CD4-positive, alpha-beta T cell treated with Interleukin-15 for 1 hour (primary cell): Measurements from ENCODE around the gene GRIK4.
A peak's percentile ranks its signal among the peaks of the same experiment; 100 is the strongest.
"Not testable (repeated sequence)": the region's sequence is repeated elsewhere in the genome, so short reads cannot be mapped to it uniquely, and the experiment has no call there.

ENCODE experiments used
- DNase-seq: peaks from one replicate; pipeline ENCODE4 v3.0.0-alpha.2; 2020

GRIK4 gene

GRCh38 chr11:120511116-120511819, at the start of gene GRIK4:
GRIK4 (plus strand) TSS chr11:120511748; CDS start chr11:120660319, 148,571 bp downstream.
- DNase-seq: peak; percentile 57

- no peak for DNase-seq
Measured at GRCh38 chr11:120462825-120463224, 48.7 kb upstream of the GRIK4 start.

- DNase-seq: no peak
Measured at GRCh38 chr11:120465921-120466534, 45.5 kb upstream of the GRIK4 start.

- DNase-seq: no peak
Measured at GRCh38 chr11:120467627-120468026, 43.9 kb upstream of the GRIK4 start.

GRCh38 chr11:120471131-120471530, 40.4 kb upstream of the GRIK4 start:
- DNase-seq: no peak

- DNase-seq: no peak
Measured at GRCh38 chr11:120471994-120472393, 39.6 kb upstream of the GRIK4 start.

GRCh38 chr11:120473503-120473902, 38.0 kb upstream of the GRIK4 start:
- DNase-seq: no peak

- no peak for DNase-seq
Measured at GRCh38 chr11:120482149-120482548, 29.4 kb upstream of the GRIK4 start.

- no peak for DNase-seq
Measured at GRCh38 chr11:120484722-120485121, 26.8 kb upstream of the GRIK4 start.

- DNase-seq: no peak
Measured at GRCh38 chr11:120486138-120486537, 25.4 kb upstream of the GRIK4 start.

- DNase-seq: no peak
Measured at GRCh38 chr11:120489799-120490198, 21.7 kb upstream of the GRIK4 start.

- no peak for DNase-seq
Measured at GRCh38 chr11:120492486-120492885, 19.1 kb upstream of the GRIK4 start.

GRCh38 chr11:120494595-120494994, 17.0 kb upstream of the GRIK4 start:
- DNase-seq: no peak

GRCh38 chr11:120499088-120499487, 12.5 kb upstream of the GRIK4 start:
- DNase-seq: no peak

GRCh38 chr11:120499859-120500258, 11.7 kb upstream of the GRIK4 start:
- no peak for DNase-seq

- DNase-seq: no peak
Measured at GRCh38 chr11:120500414-120501071, 11.0 kb upstream of the GRIK4 start.

GRCh38 chr11:120501440-120501839, 10.1 kb upstream of the GRIK4 start:
- DNase-seq: no peak

GRCh38 chr11:120501976-120502755, 9.4 kb upstream of the GRIK4 start:
- DNase-seq: no peak

GRCh38 chr11:120503529-120503928, 8.0 kb upstream of the GRIK4 start:
- not testable (repeated sequence) for DNase-seq

- no peak for DNase-seq
Measured at GRCh38 chr11:120505801-120506425, 5.6 kb upstream of the GRIK4 start.

- DNase-seq: no peak
Measured at GRCh38 chr11:120509346-120510053, 2.0 kb upstream of the GRIK4 start.
